NT2/D1 (cell line): ENCODE data around the gene WDFY3.

Experiments used
- SUZ12 ChIP-seq: IDR thresholded peaks from 2 replicates; pipeline ENCODE4 v1.6.1; 2011; ENCODE audit not compliant: insufficient read length, insufficient read depth; ENCODE audit errors: extremely low read depth
- YY1 ChIP-seq: IDR thresholded peaks from 2 replicates; pipeline ENCODE4 v1.6.1; 2011; ENCODE audit not compliant: insufficient read length, insufficient read depth
- ZNF274 ChIP-seq: IDR thresholded peaks from 2 replicates; pipeline ENCODE4 v1.6.1; 2011; ENCODE audit warnings: mild to moderate bottlenecking, low read depth, low read length

DNA sequence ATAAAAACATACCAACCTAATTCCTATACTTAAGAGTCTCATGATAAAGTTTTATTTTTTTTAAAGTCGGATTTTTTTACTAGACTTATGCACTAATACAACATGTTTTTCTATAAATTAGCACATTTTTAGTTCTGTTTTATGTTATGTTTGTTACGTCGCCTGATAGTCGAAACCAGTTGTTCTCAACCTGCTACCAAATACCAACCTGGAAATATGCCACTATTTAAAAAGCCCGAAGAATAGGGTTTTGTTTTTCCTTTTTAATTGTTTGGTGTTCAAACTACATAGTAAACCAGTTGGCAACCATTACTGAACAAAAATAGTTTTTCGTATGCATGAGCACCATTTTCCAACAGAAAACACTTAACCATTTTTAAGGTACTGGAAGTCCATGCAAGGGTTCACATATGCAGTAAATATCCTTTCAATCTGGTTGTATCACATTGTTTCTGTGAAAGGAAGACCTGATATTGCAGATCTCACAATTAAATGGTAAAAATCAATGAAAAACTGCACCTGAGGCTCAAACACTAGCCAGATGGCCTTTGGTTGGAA, 1.4 kb downstream of the WDFY3 start:
- TF ChIP-seq ZNF274 (no peak), YY1 (no peak), SUZ12 (no peak)
